Fibroblast of lung (primary cell): ENCODE data around the gene ANKRD6. TPM values are rescaled to one million over a fixed set of nuclear protein-coding genes. Genes with fewer than 3 reads are reported as not detected.

Source experiments
- DNase-seq, 2 donors: peaks; one replicate each; pipeline versions ENCODE4 v3.0.0 to v3.0.0-alpha.2; 2010; ENCODE audit warnings: low read depth in 2 of 2
- H2AFZ ChIP-seq: 2 replicates; pipeline ENCODE4 v1.5.1; 2012; ENCODE audit warnings: low read length, control low read depth, inconsistent platforms
- H3K27ac ChIP-seq: 2 replicates; pipeline ENCODE4 v1.5.1; 2011; ENCODE audit warnings: low read length, control low read depth; ENCODE audit not compliant: insufficient read depth
- H3K27me3 ChIP-seq: 2 replicates; pipeline ENCODE4 v1.5.1; 2011; ENCODE audit warnings: mild to moderate bottlenecking, low read length; ENCODE audit not compliant: control insufficient read depth, insufficient read depth
- H3K36me3 ChIP-seq: 2 replicates; pipeline ENCODE4 v1.5.1; 2011; ENCODE audit warnings: low read length; ENCODE audit not compliant: control insufficient read depth, insufficient read depth
- H3K4me1 ChIP-seq: 2 replicates; pipeline ENCODE4 v1.5.1; 2011; ENCODE audit warnings: low read length; ENCODE audit not compliant: control insufficient read depth, insufficient read depth; ENCODE audit errors: extremely low read depth
- H3K4me2 ChIP-seq: 2 replicates; pipeline ENCODE4 v1.5.1; 2011; ENCODE audit warnings: low read length, control low read depth; ENCODE audit not compliant: insufficient read depth; ENCODE audit errors: extremely low read depth
- H3K4me3 ChIP-seq, 4 experiments: fragments of 200-600 bp in 1 of 4; sonication (generic) in 1 of 4; replicated peaks in 1 of 4; 2 replicates each; pipeline ENCODE4 v1.5.1; 2011 to 2016; ENCODE audit warnings: low read length in 4 of 4, low read depth in 3 of 4, mild to moderate bottlenecking in 3 of 4, control low read depth in 2 of 4, inconsistent platforms in 1 of 4, mixed read lengths in 1 of 4; ENCODE audit not compliant: insufficient read depth in 1 of 4; ENCODE audit errors: control extremely low read depth in 1 of 4
- H3K79me2 ChIP-seq: 2 replicates; pipeline ENCODE4 v1.5.1; 2012; ENCODE audit warnings: mild to moderate bottlenecking, low read length, inconsistent platforms; ENCODE audit not compliant: control insufficient read depth, insufficient read depth
- H3K9ac ChIP-seq: 2 replicates; pipeline ENCODE4 v1.5.1; 2011; ENCODE audit warnings: mild to moderate bottlenecking, low read length, control low read depth; ENCODE audit not compliant: insufficient read depth
- H3K9me3 ChIP-seq: 2 replicates; pipeline ENCODE4 v1.5.1; 2012; ENCODE audit warnings: low read depth, low read length; ENCODE audit not compliant: control insufficient read depth, insufficient read depth
- H4K20me1 ChIP-seq: 2 replicates; pipeline ENCODE4 v1.5.1; 2011; ENCODE audit warnings: low read length; ENCODE audit not compliant: control insufficient read depth, insufficient read depth; ENCODE audit errors: extremely low read depth
- EZH2 ChIP-seq: IDR thresholded peaks from 2 replicates; pipeline ENCODE4 v1.5.1; 2012; ENCODE audit warnings: low read length, control low read depth, mild to moderate bottlenecking; ENCODE audit errors: missing control alignments
- polyA plus RNA-seq, 2 donors: library from polyadenylated mRNA; depleted of rRNA in 1 of 2; stranded (reverse) in 1 of 2; unstranded in 1 of 2; fragments of >200 nt; gene quantifications; 2 replicates each; pipeline ENCODE4 v1.2.1, GENCODE V29; 2011 to 2012; ENCODE audit warnings: missing spikeins in 1 of 2
- total RNA-seq: library from RNA; depleted of rRNA; stranded (reverse); fragments of >200 nt; gene quantifications from 2 replicates; pipeline ENCODE4 v1.2.1, GENCODE V29; 2014
- TF ChIP-seq, protein P1 (sequence below), 2 donors: IDR thresholded peaks in 1 of 2; conservative IDR thresholded peaks in 1 of 2; 1 replicate in 1 of 2; 2 replicates in 1 of 2; pipeline ENCODE4 v1.5.1; 2011 to 2012; ENCODE audit warnings: low read length in 2 of 2, control low read depth in 1 of 2, inconsistent platforms in 1 of 2, low read depth in 1 of 2, mild to moderate bottlenecking in 1 of 2

Gene ANKRD6
- total and polyA plus RNA-seq, 2 donors (not counting 1 experiment from before 2014, with no cell fraction given): 0.39 to 2.3 TPM

DNA sequence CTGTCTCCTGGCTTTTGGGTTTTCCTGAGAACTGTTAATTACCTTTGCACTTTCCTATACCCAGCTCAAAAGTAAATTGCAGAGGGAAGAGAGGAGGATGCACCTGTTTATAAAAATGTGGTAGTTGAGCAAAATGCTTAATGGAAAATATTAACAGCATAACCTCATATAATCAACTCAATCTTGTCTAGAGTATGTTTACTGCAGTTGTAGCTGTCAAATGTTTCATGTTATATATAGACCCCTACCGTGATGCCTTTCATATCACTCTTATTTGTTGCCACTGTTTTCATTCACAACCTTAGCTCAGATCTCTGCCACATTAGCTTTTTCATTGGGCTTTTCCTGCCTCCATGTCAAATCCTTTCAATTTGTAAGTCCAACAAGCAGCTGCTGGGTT is 36.0 kb downstream of the ANKRD6 start:
- H3K9ac ChIP-seq: no peak overlapping the region
- DNase-seq: no peak
- H3K4me3 ChIP-seq: no peak overlapping the region
- no peaks in the 10 kb centered on the region for H3K36me3 ChIP-seq
- no peak overlapping the region for H2AFZ ChIP-seq
- H3K9me3 ChIP-seq: no peaks in the 10 kb centered on the region
- TF ChIP-seq EZH2: no peak
- no peaks in the 10 kb centered on the region for H3K79me2 ChIP-seq
- no peaks in the 10 kb centered on the region for H4K20me1 ChIP-seq
- no peaks in the 10 kb centered on the region for H3K4me1 ChIP-seq
- H3K27me3 ChIP-seq: no peaks in the 10 kb centered on the region
- H3K4me2 ChIP-seq: no peak overlapping the region
- no peak overlapping the region for H3K27ac ChIP-seq

GRCh38 chr6:89471287-89471867 is 38.4 kb downstream of the ANKRD6 start:
- Histone ChIP-seq H3K9me3 (no peaks in the 10 kb centered on the region), H3K79me2 (no peaks in the 10 kb centered on the region), H3K36me3 (no peaks in the 10 kb centered on the region), H3K4me2 (no peak overlapping the region), H3K27me3 (no peaks in the 10 kb centered on the region), H3K27ac (no peak overlapping the region), H3K4me1 (no peaks in the 10 kb centered on the region), H4K20me1 (no peaks in the 10 kb centered on the region), H2AFZ (no peak overlapping the region), H3K9ac (no peak overlapping the region), H3K4me3 (no peak overlapping the region)
- peak in 1 of 2 donors; percentile 6 for DNase-seq
- no peak for TF ChIP-seq EZH2
- TF ChIP-seq, protein P1, sequence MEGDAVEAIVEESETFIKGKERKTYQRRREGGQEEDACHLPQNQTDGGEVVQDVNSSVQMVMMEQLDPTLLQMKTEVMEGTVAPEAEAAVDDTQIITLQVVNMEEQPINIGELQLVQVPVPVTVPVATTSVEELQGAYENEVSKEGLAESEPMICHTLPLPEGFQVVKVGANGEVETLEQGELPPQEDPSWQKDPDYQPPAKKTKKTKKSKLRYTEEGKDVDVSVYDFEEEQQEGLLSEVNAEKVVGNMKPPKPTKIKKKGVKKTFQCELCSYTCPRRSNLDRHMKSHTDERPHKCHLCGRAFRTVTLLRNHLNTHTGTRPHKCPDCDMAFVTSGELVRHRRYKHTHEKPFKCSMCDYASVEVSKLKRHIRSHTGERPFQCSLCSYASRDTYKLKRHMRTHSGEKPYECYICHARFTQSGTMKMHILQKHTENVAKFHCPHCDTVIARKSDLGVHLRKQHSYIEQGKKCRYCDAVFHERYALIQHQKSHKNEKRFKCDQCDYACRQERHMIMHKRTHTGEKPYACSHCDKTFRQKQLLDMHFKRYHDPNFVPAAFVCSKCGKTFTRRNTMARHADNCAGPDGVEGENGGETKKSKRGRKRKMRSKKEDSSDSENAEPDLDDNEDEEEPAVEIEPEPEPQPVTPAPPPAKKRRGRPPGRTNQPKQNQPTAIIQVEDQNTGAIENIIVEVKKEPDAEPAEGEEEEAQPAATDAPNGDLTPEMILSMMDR (conservative IDR thresholded peaks at IDR 0.05 in 1 of 2, IDR thresholded peaks at IDR 0.05 in 1 of 2; ENCODE audit: low read depth in 1 of 2, low read length in 2 of 2): no peak

DNA sequence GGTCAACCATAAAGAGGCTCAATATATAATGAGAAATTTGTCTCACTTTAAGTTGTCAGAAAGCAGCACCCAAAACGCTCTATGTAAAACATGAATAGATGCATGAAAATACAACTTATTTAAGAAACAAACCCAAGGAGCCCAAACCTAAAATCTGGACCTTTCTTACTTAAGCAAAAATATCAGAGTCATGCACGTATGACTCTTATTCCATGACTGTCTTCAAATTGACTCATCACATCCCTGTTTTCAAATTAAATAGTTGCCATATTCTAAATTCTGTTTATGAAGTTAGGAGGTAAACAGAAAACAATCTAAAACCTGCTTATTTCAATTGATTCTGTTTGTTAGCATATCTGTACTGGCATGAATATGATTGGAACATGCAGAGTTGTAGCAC is 42.1 kb downstream of the ANKRD6 start:
- Histone ChIP-seq H3K4me3 (no peak overlapping the region), H3K9me3 (no peaks in the 10 kb centered on the region), H3K27me3 (no peaks in the 10 kb centered on the region), H3K9ac (no peak overlapping the region), H3K79me2 (no peaks in the 10 kb centered on the region), H3K27ac (no peak overlapping the region), H2AFZ (peak overlapping the region; percentile 41), H4K20me1 (no peaks in the 10 kb centered on the region), H3K4me1 (no peaks in the 10 kb centered on the region), H3K36me3 (no peaks in the 10 kb centered on the region), H3K4me2 (no peak overlapping the region)
- TF ChIP-seq, protein P1 (conservative IDR thresholded peaks at IDR 0.05 in 1 of 2, IDR thresholded peaks at IDR 0.05 in 1 of 2; ENCODE audit: low read depth in 1 of 2, low read length in 2 of 2): no peak
- no peak for TF ChIP-seq EZH2
- peak; percentile 5 to 13 for DNase-seq
